GM21526 (cell line): Measurements from ENCODE around the gene KIAA1614.
A peak's percentile ranks its signal among the peaks of the same experiment; 100 is the strongest.
"Not testable (repeated sequence)": the region's sequence is repeated elsewhere in the genome, so short reads cannot be mapped to it uniquely, and the experiment has no call there.

Experiments
- ATAC-seq: cut with Tn5 transposase; IDR thresholded peaks from one replicate; pipeline ENCODE4 v1.9.1; 2021; ENCODE audit warnings: moderate library complexity; ENCODE audit not compliant: unreplicated experiment, low FRiP score

The KIAA1614 gene

DNA sequence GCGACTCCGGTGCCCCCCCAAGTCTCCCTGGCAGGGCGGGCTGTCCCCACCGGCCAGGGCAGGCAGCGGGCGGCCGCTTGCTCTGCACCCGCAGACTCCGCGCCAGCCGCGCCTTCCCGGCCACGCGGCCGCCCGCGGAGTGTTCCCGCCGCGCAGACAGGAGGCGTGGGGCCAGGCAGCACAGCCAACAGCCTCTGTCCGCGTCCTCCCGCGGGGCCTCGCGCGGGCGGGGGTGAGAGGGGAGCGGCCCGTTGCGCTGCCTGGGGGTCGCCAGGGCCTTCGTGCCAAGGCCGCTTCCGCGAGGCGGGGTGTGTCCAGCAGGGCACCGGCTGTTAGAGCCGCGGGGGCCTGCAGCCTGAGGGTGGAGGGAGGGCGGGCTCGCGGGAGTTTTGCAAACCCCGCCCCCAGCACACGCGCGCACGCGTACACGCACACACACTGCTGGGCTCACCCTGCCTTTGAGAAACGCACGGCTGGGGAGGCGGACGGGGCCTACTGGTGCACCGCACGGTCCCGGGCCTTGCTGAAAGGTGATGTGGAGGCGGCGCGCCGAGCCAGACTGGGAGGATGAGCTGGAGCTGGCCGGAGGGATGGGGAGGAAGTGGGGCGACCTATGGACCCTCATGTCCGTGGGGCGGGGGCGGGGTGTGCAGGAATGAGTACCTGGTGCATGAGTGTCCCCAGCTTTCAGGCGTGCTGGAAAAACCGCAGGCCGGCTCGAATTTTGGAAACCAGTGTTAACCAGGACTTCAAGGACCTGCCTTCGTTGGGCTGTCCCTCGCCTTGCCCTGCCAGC lies 41.5 kb downstream of the KIAA1614 start:
- ATAC-seq = peak; percentile 64

DNA sequence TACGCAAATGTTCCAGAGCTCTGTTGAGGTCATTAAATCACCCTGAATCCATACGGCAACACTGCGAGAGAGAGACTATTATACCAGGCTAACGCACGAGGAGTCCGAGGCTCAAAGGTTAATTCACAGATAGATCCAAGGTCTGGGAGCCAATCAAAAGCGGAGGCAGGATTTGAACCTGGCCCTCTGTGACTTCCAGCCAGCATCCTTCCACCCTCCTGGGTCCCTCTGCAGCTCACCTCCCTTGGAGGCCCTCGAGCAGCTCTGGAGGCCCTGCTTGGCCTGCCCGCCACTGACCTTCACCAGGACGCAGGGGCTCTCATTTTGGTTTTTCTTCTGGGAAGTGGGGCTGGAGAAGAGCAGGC lies 42.1 kb downstream of the KIAA1614 start:
- ATAC-seq = no peak

DNA sequence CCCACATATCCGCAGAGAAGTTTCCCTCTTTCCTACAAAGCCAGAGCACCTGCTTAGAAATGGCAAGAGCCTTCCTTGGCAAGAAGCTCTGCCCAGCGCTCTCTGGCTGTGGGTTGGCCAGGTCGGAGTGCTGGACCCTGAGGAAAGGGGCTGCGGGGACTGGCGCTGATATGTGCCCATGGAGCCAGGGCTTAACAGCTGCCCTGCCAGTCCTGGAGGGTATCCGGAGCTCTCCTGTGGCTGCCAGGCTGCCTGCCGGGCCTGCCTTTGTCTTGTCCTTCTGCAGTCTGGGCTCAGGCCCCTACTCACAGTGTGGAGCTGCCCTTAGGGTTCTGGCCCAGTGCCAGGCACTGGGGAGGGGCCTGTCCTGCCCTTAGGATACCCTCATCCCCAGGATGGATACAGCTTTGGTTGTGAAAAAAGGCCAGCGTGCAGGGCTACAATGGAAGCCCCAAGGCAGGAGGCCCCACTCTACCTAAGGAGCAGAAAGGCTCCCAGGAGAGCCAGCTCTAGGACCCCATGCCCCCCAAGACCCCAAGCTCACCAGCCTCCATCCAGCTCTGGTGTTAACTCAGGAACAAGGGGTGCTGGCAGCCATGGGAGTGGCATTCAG lies 43.4 kb downstream of the KIAA1614 start:
- ATAC-seq = no peak

DNA sequence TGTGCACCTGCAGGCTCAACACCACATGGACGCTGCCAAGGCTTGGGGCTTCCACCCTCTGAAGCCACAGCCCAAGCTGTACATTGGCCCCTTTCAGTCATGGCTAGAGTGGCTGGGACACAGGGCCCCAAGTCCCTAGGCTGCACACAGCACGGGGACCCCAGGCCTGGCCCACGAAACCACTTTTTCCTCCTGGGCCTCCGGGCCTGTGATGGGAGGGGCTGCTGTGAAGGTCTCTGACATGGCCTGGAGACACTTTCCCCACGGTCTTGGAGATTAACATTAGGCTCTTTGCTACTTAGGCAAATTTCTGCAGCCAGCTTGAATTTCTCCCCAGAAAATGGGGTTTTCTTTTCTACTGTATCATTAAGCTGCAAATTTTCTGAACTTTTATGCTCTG lies 46.9 kb downstream of the KIAA1614 start:
- ATAC-seq = not testable (repeated sequence)

DNA sequence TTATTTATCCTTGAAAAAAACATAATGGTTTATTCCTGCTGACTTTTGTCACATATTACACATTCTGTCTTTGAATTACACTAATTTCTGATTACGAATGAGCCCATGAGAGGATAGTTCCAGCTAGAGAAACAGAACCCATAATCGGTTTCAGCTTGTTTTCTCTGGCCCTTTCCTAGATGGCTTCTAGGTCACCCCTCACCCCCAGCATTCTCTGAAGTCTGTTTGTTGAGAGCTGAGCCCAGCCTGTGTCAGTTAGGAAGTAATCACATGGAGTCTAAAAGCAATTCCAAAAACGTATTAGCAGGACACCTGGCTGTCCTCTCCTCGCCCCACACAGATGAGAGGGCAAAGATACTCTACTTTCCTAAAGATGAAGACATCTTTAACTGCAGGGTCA lies 48.9 kb downstream of the KIAA1614 start:
- no peak for ATAC-seq

DNA sequence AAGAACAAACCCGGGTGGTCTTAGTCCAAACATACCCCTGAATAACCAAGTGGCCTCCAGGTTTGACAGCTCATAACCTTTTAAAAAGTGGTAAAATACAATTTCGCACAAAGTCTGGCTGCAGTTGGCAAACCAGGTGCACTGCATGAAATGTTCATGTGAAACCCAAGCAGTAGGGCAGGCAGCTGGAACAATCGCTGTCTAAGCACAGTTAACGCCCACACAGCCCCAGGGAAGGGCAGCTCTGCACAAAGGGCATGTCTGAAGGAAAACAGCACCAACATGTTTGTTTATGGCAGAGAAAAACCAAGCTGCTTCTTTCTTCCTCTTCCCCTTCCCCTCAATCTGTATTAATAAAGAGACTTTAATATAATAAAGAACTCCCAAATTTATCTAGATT lies 49.5 kb downstream of the KIAA1614 start:
- no peak for ATAC-seq

DNA sequence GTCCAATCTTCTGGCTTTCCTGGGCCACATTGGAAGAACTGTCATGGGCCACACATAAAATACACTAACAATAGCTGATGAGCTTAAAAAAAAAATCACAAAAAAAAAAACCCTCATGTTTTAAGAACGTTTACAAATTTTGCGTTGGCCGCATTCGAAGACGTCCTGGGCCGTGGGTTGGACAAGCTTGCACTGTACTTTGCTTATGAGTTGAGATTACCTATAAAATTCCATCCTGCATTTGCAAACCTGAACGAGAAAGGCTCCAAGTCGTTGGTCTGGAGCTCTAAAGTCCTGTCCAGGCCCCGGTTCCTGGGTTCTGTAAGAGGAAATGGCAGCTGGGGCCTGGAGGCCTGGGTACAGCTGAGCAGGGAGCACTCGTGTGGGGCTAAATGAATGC lies 51.4 kb downstream of the KIAA1614 start:
- ATAC-seq = no peak

DNA sequence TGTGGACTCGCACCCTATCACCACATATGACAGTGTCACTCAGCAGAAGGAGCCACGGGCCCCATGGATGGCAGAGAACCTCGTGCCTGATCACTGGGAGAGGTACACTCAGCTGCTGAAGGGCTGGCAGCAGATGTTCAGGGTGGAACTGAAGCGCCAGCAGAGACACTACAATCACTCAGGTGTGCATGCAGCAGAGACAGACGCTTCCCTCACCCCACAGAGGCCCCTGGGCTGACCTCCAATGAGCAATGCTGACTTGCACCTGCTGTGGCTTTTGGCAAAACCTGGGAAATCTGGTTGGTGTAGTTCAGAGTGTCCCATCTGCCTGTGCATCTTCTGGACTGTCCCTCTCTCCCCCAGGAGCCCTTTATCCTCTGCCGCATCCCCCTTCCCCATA lies 51.9 kb downstream of the KIAA1614 start:
- no peak for ATAC-seq

DNA sequence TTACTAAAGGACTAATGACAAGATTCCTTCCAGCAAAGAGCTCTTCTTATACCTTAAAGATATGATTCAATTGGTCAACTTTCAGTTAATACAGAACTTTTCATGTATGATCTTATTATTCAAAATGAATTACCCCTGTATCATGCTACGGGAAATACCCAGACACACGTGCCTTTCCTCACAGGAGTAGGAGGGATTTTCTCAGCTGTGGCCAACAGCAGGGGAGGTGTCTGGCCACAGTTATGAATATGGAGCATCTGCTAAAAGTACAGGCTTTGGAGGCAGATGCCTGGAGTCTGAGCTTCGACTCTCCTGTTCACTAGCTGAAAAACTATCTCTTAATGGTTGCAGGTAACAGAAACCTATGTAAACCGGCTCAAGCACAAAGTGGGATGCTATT lies 53.6 kb downstream of the KIAA1614 start:
- no peak for ATAC-seq

DNA sequence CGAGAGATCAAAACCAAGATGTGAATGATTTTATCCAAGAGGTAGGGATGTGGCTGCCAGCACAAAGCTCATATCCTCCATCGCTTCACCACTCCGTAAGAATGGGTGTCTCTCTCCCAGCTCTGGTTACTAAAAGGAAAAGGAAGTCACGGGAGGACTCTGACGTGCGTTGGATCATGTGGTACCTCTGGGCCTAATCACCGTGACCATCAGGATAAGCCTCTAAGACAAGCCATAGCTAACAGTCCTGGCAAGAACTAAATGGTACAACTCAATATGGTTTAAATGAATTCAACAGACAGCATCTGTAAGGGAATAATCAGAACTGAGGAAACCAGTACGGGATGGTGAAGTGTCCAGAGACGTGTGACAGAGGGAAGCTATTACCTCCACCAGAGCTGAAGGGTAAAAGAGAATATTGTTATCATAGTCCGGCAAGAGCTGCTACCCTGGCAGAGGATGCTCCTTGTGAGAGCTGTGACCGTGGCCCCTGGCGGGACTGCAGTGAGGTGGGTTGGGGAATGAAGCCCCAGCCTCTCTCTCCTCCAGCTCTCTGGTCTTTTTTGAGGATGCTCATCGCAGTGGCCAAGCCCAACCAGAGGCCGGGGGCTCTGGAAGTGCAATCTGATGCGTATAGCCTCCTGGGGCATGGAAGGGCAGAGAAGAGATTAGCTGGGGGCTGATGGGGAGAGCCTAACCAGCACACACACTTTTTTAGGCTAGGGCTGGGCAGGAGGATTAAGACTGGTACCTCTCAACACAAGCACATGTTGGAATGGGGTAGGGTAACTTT lies 54.2 kb downstream of the KIAA1614 start:
- ATAC-seq = no peak

DNA sequence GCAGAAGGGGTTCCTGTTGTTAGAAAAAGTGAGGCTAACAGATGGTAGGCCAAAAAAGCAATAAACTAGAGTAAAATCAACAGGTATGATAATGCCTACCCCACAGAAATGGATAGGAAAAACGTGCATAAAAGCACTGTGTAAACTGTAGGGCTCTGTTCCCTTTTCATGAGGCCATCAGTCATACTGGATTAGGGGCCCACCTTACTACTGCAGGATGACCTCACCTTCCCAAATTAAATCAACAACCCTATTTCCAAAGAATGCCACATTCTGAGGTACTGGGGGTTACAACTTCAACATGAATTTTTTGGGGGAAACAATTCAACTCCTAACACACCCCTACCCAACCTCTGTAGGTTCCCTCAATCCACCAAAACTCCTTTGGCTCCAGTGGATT lies 54.9 kb downstream of the KIAA1614 start:
- ATAC-seq = no peak

DNA sequence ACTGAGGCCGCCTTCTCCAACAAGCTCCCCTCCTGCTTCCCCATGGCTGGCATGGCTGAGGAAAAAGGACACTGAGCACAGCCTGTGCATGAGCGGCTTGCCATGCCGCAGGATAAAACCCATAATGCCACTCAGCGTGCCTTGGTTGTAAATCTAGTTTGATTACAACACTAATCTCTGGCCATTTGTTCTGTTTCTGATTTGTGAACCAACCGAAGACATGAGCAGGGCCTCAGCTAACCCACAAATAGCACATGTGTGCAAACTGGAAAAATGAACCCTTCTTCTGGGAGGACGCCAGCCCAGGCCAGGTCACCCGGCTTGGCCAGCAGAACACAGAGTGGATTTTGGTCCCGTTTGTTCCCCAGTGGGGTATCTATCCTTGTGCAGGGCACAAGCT lies 56.1 kb downstream of the KIAA1614 start:
- not testable (repeated sequence) for ATAC-seq

DNA sequence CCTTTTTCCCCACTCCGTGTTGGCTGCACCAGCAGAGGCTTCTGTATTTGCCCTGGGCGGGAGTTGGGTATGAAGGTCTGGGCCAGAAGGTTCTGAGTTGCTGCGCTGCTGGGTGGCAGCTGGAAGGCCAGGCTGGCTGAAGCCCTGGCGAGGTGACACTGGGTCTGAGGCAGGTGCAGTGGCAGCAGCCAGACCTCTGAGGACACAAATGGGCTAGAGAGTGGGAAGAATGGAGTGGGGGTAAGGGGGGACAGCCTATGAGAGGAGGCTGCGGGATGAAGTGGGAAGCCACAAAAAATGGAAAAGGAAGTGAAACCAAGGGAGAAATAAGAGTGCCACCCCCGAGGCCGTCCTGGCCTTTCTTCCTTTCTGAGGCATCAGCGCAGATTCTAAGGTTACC lies 56.7 kb downstream of the KIAA1614 start:
- ATAC-seq = no peak

DNA sequence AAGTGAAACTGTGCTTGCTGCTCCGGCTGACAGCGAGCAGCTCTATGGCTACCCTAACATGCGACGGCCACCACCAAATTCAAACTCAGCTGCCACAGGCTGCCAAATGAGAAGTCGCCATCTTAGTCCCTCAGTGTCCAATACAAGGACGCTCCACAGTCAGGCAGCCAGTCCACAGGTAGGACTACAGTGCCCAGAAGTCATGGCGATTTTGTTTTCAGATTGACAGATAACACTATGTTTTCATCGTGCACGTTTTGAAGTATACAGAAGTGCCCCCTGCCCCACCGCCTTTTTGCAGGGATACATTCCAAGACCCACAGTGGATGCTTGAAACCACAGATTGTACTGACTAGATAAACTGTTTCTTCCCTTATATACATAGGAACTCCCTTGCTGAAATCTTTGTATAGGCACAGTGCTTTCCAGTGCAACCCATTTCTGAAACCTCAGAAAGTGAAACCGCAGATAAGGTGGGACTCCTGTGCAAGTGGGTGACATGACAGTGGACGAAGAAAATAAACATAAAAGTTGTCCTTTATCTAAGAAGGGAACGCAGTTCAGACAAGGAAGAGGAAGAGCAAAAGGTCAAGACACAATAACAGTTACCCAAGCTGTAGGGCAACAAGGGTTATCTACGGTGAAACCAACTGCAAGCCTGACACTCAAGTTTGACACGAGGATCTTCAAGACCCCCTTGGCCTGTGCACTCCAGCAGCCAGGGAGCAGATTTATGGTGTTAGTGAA lies 57.8 kb downstream of the KIAA1614 start:
- ATAC-seq = no peak

DNA sequence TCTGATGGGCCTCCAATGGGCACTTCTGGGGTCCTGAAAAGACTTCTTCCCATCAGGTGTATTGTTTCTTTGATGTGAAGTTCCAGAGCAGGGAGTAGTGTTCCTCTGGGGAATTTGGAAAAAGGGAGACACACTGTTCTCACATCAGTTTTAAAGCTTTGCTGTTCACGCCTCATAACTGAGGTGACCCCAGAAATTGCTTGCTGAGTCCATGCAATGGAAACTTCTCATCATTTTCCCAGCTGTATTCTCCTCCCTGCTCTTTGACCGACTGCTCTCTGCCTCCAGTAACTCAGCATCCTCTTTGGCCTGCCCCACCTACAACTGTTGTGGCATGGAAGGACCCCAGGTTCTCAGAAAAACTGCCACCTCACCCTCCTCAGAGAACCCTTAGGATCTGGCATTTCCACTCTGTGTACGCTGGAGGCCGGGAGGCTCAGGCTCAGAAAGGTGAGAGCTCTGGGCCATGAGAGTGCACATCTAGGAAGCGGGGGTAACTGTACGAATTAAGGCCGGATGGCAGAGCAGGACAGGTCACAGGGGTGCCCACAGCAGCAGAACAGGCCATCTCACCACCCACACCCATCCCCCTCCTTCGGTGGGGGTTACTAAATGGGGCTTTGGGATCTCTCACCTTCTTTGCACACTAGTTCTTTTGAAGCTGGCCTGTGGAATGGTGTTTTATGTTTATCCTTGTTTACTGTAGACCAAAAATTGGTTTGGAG lies 58.7 kb downstream of the KIAA1614 start:
- no peak for ATAC-seq

DNA sequence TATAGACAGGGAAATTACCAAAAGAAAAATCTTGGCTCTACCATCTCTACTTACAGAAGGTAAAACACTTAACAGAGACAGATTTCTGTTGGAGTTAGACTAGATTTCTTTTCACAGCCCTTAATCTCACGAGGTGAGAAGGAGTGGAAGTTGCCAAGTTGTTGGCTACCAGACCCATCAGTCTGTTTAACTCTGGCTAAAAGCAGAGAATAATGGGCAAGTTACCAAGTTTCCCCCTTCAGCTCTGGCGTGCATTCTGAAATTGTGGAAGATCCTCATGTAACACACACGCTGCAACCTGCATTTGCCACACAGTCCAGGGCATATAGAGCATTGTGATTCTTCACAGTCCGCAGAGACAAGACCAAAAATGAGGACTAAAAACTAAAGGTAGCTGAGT lies 60.7 kb downstream of the KIAA1614 start:
- ATAC-seq = no peak

DNA sequence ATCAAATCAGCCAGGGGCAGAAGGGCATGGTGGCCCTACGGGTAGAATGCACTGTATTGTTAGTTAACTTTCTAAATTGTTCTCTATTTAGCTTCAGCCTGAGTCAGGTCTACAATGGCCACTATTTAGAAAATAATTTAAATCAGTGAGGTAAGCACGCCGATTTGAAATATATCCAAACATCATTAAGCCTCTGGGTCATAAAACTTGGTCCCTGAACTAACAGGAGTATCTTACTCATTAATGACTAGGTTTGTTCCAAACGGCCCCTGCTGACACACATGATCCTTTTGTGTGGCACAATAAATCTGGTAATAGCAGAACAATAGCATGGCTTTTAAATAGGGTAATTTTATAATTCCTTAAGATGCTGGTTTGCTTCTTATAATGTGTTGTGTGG lies 61.5 kb downstream of the KIAA1614 start:
- no peak for ATAC-seq

DNA sequence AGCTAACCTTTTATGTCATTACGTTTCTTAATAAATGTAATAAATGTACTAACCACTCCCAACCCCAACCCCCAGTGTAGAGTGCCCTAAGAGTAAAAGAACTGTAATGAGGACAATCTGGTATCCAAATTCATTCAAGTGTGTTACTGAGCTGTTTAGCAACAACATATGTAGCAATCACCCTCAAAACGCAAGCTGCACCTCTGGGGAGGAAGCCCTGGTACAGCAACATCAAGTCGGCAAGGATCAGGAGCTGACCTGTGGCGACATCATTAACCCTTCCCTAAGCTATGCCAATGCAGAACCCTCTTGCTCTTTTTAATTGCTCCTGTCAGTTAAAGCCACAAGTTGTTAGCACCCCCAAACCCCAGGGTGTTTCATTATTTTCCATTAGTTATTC lies 62.9 kb downstream of the KIAA1614 start:
- no peak for ATAC-seq

DNA sequence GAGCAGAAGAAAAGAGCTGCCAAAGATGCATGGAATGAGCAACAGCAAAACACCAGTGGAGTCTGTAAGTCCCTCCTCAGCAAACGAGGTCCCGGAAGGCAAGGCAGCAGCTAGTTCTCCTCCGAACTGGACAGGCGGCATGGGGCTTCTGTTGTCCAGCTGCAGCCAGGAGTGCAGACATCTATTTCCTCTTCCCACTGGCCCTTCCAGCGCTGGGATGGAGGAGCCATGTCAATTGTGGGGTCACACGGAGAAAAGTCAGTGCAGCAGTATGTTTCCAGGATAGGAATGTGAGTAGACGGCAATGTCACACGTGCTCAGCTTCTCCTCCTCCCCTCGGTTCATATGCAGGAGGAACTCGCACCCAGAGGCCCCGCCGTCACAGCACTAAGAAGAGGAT lies 63.5 kb downstream of the KIAA1614 start:
- no peak for ATAC-seq

DNA sequence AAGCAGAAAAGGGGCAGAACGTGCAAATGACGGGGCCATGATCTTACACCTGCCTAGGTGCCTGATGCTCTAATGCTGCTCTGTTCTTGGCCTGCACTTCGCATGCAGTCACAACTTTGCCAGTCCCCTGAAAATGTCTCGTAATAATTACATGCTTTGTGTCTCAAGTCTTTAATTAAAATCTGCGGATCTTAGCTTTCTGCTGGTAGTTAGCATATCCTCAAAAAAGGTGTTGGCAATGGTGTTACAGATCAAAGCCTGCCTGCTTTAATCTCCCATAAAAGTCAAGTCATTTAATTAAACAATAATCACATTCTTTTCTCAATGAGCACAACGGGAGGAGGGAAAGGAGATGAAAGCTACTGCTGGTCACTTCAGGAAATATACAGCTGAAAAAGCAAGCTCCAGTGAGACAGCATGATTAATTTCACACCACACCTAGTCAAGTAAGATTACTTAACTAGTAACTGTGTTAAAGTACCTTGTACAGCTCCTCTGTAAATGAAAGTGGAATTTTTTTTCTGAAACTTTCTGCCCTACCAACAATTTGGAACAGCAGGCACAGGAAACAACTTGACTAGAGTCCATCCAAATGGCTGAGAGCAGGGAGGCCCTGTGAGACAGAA lies 64.1 kb downstream of the KIAA1614 start:
- ATAC-seq = no peak
